Dermis microvascular lymphatic vessel endothelial cell (primary cell): ENCODE data around the gene SLC29A3. TPM values are rescaled to one million over a fixed set of nuclear protein-coding genes. Genes with fewer than 3 reads are reported as not detected.

Experiments used
- DNase-seq, 2 donors: peaks; one replicate each; pipeline versions ENCODE4 v3.0.0 to v3.0.0-alpha.2; 2010; ENCODE audit warnings: low read depth in 2 of 2
- total RNA-seq: library from RNA; depleted of rRNA; stranded (reverse); fragments of >200 nt; gene quantifications from 2 replicates; pipeline ENCODE4 v1.2.1, GENCODE V29; 2014

The SLC29A3 gene
- total RNA-seq, 1 donor from 2014 or later: 1.8 TPM

- DNase-seq: no peak
These were observed 90.6 kb downstream of the SLC29A3 start for GRCh38 chr10:71409516-71410104.

Other genes with a start within 250 kb of the SLC29A3 start
- 14.8 and 18.1 TPM in 2 replicates for gene UNC5B, start 106.7 kb upstream of the SLC29A3 start, total RNA-seq
- gene CDH23, start 77.7 kb downstream of the SLC29A3 start, total RNA-seq: under 0.01 TPM in 2 replicates